ENCODE data around the gene PACS1. TPM values are rescaled to one million over a fixed set of nuclear protein-coding genes. Genes with fewer than 3 reads are reported as not detected.
A peak's percentile ranks its signal among the peaks of the same experiment; 100 is the strongest.

The PACS1 gene
- total RNA-seq, 1 donor from 2014 or later, result 41.7 TPM

DNA sequence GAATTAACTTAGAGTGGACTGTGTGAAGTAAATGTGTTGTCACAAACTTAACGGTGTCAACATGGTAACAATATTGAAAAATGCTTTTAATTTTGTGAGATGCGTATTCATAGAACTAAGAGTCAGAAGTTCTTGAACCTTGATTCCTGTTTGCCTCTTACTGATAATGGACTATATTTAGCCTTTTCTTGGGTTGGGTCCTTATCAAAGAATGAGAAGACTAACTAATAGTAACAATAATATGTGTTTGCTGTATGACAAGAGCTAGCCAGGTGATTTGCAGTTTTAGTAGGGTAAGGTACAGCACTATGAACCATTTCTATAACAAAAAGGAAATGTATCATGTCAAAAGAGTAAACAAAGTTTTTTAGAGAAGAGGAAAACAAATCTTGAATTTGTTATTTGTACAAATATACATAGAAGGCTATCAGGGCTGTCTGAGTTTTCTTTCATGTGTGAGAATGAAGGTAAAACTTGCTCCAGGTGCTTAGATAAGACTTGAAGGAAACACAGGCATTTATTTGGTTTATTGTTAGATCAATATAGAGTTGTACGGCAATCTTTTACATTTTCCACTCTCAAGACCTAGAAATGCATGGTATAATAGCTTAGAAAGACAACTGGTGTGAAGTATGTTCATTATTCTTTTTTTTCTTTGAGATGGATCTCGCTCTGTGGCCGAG is 74.1 kb downstream of the PACS1 start:
- no peak for ATAC-seq

DNA sequence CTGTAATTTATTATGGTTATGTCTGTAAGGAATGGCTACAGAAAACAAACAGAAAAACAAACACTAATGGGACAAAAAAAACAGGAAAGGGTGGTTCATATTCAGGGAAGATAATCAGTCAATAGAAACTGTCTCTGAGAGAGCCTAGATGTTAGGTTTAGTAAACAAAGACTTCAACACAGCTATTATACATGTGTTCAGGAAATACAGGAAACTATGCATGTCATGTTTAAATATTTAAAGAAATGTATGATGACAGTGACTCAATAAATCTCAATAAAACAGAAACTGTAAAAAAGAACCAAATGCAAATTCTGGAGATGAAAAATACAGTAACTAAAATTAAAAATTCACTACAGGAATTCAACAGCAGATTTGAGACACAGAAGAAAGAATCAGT is 76.0 kb downstream of the PACS1 start:
- ATAC-seq, result no peak

DNA sequence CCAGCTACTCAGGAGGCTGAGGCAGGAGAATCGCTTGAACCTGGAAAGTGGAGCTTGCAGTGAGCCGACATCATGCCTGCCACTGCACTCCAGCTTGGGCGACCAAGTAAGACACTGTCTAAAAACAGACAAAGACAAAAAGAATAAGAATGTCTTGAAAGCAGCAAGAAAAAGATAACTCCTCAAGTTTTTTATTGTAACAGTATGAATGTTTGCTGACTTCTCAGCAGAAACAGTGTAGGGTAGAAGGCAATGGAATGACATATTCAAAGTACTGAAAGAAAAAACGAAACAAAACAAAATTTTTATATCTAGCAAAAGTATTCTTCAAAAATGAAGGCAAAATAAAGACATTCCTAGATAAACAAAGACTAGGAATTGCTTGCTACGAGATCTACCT is 76.9 kb downstream of the PACS1 start:
- no peak for ATAC-seq

- no peak for ATAC-seq
These were observed 80.1 kb downstream of the PACS1 start for GRCh38 chr11:66150140-66150539.

DNA sequence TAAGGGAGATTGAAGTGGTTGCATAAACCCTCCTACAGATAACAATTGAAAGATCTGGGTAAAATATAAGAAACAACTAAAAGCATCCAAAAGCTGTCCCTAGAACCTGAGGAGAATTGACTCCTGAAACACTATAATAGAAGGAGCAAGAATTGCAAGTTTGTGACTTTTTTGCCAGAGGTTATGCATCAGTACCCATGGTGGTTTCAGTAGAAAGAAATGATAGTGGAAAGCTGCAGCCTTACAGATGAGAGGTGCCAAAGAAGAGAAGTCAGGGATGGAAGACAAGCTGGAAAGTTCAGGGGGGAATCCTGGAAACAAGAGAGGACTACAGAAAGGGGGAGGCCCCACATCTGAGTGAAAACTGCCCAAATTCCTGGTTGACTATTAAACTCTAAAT is 80.7 kb downstream of the PACS1 start:
- ATAC-seq, result no peak

GRCh38 chr11:66151273-66151672 is 81.2 kb downstream of the PACS1 start:
- no peak for ATAC-seq

- ATAC-seq, result no peak
These were observed 84.0 kb downstream of the PACS1 start for GRCh38 chr11:66154109-66154508.

GRCh38 chr11:66155387-66156073 is 85.5 kb downstream of the PACS1 start:
- no peak for ATAC-seq

DNA sequence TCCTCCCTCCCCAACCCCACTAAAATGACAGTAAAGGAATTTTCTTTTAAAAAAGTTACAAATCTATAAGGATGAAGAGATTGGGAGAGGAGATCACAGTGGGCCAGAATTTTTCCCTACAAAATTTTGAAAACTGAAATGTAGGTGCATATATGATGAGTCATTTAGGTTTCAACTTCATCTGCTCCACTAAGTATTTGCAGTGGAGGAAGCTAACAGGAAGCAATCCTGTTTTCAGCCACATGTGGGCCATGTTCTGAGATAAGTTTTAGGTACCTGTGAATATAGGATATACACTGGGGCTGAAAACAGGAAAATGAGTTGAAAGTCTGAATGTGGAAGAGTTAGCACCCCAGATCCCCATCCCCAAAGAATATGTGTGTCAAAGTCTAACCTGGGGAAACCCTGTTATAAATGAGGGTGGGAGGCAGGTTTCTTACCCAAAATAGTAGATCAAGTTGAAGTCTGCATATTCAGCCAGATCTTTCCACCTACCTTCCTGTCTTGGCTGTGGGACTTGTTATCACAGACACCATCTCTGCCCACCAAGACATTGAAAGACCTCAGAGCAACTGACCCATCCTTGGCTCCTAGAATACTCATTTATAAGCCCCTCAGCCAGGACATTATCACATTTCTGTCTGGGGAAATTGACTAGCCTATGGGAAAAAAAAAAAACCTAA is 87.3 kb downstream of the PACS1 start:
- peak; percentile 15 for ATAC-seq

GRCh38 chr11:66158156-66158555 is 88.1 kb downstream of the PACS1 start:
- no peak for ATAC-seq

GRCh38 chr11:66159324-66159984 is 89.4 kb downstream of the PACS1 start:
- ATAC-seq, result no peak

GRCh38 chr11:66160709-66161108 is 90.6 kb downstream of the PACS1 start:
- ATAC-seq, result no peak

GRCh38 chr11:66168289-66168688 is 98.2 kb downstream of the PACS1 start:
- no peak for ATAC-seq

DNA sequence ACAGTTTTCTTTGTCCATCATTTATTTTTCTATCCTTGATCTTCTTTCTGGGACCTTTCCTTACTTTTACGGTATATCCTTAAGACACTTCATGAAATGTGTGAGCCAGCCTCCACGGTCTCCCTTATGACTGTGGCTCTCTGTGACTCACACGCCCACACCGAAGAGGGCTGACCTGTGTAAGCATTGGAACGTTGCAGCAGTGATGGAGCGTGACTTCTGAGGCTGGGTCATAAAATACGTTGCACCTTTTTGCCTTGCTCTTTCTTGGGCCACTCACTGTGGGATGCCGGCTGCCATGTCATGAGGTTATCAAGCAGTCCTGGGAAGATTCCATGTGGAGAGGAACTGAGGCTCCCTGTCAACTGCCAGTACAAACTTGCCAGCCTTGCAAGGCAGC is 102.1 kb downstream of the PACS1 start:
- peak; percentile 61 for ATAC-seq

GRCh38 chr11:66176650-66177049 is 106.6 kb downstream of the PACS1 start:
- peak; percentile 88 for ATAC-seq

DNA sequence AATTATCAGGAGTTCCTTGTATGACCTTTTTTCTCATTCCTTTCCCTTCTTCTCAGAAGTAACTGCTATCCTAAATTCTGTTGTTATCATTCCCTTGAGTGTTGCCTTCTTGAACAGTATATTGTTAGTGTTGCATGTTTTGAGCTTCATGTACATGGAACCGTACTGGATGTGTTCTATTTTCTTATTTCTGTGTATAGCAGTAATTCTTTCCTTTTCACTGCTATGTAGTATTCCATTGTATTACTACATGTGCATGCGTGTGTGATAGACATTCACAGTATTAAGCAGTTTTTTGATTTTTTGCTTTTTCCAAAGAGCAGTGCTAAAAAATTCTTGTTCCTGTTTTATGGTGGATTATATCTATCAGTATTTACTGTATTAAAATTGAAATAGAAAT is 108.1 kb downstream of the PACS1 start:
- ATAC-seq, result no peak

DNA sequence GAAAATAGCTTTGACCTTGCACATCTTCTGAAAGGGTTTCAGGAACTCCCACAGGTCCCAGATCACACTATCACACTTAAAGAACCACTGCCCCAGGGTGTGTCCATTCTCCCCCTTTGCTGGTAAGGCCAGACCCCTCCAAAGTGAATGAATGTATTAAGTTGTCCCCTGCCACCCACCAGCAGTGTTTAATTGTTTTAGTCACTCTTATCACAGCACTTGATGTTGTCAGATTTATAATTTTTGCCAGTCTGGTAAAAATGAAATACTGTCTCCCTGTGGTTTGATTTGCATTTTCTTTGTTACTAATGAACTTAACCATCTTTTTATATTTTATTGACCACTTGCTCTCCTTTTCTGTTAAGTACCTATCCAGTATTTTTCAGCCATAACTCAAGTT is 108.8 kb downstream of the PACS1 start:
- no peak for ATAC-seq

- ATAC-seq, result peak; percentile 64
These were observed 111.7 kb downstream of the PACS1 start for GRCh38 chr11:66181632-66182315.

GRCh38 chr11:66183494-66184048 is 113.5 kb downstream of the PACS1 start:
- peak; percentile 42 for ATAC-seq

GRCh38 chr11:66184728-66185127 is 114.7 kb downstream of the PACS1 start:
- ATAC-seq, result no peak

- no peak for ATAC-seq
These were observed 116.4 kb downstream of the PACS1 start for GRCh38 chr11:66186470-66186869.

- ATAC-seq, result no peak
These were observed 117.4 kb downstream of the PACS1 start for GRCh38 chr11:66187453-66187852.

Data from esophagus mucosa (tissue), 1 donor.